Suprapubic skin (tissue), 3 donors: ENCODE results near the gene SRBD1.

ENCODE experiments used
- CTCF ChIP-seq, 2 donors: fragments of 200-600 bp in 1 of 2; fragments of 450-650 bp in 1 of 2; sonication (generic) in 1 of 2; IDR thresholded peaks; one replicate each; pipeline ENCODE4 v1.5.1; 2016 to 2019; ENCODE audit warnings: antibody characterized with exemption in 2 of 2, mild to moderate bottlenecking in 1 of 2, moderate library complexity in 1 of 2
- EP300 ChIP-seq: sonication (generic); formaldehyde crosslinking; IDR thresholded peaks from one replicate; pipeline ENCODE4 v1.6.1; 2017; ENCODE audit warnings: antibody characterized with exemption

DNA sequence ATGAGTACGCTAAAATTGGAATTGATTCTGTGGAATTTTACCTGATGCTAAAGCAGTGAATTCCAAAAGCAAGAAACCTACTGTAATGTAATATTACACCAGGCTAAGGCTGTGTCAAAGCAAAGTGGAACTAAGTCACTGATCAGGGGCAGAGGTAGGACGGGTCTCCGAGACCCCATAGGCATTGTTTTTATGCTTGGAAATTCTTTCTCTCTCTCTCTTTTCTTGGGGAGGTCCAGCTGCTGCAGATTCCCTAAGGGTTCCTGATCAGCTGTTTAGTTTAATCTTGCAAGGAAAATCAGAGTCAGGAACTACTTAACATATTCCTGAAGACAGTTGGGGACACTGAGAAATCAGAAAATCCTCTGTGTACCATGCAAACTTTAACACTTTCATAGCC is 220.2 kb downstream of the SRBD1 start:
- TF ChIP-seq CTCF (IDR thresholded peaks at IDR 0.05) (no peak), EP300 (no peak)
